ENCODE measurements around the gene DYNLT3.

Gene DYNLT3

DNA sequence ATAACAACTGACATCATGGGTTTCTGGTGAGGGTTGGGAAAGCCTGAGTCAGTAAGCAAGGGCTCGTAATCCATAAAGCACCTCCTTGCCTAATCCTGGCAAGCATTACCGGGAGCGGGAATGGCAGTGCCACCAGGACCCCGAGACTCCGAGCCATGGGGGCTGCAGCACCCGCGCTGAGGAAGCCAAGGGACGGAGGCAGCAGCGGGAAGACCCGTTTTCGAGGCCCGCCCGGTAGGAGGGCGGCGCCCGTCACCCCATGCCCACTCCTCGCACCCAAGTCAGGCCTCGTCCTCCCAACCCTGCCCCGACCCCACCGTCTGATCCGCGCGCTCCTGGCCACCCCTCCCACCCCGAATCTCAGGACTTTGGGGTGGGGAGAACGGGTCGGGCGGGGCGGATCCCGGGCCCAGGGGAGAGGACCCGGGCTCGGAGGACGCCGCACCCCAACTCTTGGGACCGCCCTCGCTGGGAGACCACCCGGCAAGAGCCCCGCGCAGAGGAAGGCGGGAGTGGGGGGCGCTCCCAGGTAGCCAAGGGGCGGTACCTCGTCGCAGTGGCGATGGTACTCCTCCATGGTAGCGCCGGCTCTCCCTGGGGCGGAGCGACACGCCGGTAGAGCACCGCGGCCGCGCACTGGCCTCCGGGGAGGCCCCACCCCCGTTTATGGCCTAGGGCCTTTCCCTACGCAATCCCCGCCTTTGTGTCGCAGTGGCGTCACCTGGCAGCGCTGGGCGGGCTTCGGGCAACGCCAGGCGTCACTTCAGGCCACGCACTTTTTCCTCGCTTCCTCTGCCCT is at the start of gene DYNLT3:
Gene DYNLT3 (minus strand): TSS at position 638 of the 799 bp plus-strand sequence. CDS start 61 bp downstream, at position 577.
- DNase-seq, result peak; percentile 70

GRCh38 chrX:37896511-37896890 is 49.1 kb upstream of the DYNLT3 start:
- no peak for DNase-seq

DNA sequence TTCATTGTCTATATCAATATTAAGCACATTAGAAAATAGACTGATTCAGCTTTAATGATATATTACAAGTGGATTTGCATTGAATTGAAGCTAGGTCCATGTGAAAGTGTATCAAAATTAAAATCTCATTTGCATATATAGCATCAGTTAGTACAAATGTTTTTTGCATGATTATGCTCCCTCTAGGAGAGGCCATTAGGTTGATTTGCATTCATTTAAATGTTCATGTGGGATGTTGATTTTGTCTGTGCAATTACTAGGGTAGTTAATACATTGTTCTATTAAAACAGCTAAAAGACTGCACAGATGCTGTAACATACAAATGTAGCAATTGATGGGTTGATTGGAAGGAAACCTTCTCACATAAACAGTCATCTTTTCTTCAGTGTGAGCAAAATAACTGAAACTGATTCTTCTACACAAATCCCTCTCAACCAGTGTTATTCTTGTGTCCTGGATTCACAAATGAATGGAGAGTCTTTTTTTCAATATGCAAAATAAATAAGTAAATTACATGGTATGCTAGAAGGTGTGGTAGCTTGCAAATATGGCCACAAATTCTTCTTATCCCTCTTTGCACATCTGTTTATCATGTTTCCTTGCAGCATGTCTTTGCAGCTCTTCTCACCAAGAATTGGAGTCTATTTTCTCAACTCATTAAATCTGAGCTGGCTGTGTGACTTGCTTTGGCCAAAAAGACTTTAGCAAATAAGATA is 48.6 kb upstream of the DYNLT3 start:
- DNase-seq, result no peak

DNA sequence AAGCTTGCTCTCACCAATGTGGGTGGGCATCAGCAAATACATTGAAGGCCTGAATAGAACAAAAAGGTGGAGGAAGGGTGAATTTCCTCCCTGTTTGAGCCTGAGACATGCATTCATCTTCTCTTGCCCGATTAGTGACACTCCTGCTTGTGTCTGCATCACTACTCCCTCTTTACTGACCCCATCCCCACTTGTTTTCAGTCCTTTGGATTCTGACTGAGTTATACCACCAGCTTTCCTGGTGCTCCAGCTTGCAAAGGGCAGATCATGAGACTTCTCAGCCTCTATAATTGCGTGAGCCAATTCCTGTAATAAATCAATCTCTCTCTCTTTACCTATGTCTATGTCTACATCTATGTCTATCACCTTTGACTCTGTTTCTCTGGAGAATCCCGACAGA is 47.4 kb upstream of the DYNLT3 start:
- DNase-seq, result no peak

DNA sequence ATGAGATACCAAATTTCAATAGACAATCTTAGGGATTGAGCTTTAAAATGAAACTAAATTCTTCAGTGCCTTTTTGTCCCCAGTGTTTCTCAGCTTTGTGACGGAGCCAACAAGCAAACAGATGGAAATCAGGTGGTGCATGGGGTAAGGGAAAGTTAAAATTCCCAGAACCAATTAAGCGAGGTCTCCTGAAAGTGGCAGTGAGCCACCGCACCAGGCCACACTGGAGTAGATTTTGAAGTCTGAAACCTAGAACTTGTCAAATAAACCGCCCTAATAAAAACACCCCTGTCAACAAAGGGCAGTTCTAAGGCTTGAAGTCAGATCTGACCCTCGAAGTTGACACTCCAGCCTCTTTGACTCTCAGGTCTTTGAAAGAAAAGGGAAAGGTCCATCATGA is 40.6 kb upstream of the DYNLT3 start:
- DNase-seq, result no peak

GRCh38 chrX:37887347-37887746 is 40.0 kb upstream of the DYNLT3 start:
- no peak for DNase-seq

- DNase-seq, result no peak
These were observed 35.8 kb upstream of the DYNLT3 start for GRCh38 chrX:37883196-37883595.

GRCh38 chrX:37879692-37880091 is 32.3 kb upstream of the DYNLT3 start:
- no peak for DNase-seq

DNA sequence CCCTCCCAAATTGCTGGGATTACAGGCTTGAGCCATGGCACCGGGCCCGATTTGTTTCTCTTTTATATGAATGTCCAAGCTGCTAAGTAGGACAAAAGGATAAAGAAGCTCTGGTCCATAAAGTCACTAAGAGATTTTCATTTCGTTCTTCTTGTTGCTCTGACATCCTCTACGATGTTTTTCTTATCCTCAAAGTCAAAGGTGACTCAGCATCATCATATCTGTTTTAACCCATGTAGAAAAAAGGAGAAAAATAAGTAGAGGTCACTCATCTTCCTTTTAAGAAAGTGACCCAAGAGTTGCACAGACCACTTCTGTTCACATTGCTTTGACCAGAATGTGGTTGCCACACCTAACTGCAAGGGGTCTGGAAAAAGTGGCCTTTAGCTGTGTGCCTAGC is 29.3 kb upstream of the DYNLT3 start:
- no peak for DNase-seq

GRCh38 chrX:37875675-37876074 is 28.3 kb upstream of the DYNLT3 start:
- DNase-seq, result peak; percentile 3

DNA sequence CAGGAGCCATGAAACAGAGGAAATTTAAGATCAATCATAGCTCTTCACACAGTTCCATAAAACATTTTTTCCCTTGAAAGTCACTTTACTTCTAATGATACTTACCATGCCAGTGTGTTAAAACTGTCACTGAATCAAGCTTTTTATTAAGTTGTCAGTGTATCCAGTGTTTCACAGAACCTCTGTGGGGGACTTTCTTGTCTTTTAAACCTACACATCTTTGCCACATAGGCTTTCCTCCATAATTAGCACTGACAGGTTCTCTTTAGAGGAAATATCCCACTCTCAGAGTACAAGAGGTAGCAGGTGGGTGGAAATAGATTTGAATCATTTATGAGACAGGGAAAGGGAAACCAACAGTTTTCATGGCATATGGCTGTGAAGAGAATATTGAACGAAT is 25.8 kb upstream of the DYNLT3 start:
- no peak for DNase-seq

GRCh38 chrX:37872303-37872655 is 24.9 kb upstream of the DYNLT3 start:
- no peak for DNase-seq

DNA sequence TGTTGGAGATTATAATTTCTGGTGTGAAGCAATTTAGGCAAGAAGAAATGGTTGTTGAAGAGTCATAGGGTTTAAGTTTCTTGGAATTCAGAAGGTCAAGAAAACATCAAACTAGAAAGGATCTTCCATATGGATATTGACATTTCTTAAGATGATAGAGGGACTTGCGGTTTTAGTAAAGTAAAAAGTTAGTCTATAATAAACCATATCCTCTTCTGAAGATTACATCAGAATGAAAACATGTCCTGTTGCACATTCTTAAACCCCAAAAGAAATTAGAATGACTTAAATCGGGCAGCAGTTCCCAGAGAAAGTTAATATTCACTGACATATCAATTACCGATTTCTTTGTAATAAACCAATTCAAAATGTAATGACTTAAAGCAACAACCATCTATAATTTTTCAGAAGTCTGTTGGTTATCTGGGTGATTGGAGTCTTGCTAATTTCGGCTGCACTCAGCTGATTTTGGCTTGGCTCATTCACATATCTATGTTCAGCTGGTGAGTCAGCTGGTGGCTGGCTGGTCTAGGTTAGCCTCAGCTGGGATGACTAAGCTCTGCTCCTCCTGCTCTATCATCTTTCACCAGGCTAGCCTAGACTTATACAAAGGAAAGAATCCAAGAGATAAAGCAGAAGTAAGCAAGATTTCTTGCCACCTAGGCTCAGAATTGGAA is 24.4 kb upstream of the DYNLT3 start:
- peak; percentile 84 for DNase-seq

- DNase-seq, result no peak
These were observed 20.3 kb upstream of the DYNLT3 start for GRCh38 chrX:37867536-37868153.

DNA sequence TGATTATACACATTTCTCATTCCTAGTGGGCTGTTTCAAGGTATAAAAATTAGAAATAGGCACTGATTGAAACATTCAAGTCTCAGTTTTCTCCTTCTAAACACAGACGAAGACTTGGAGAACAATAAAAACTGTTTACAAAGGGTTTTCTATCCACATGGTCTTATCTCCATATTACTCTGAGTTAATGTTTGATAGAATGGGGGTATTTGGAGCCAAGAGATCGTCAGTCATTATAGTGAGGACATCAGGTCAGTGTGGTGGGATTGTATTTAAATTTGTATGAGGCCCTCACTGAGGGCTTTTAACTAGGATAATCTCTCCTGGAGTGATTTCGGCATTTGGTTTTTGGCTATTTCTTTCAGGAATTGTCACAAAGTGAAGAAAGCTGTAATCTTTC is 16.4 kb upstream of the DYNLT3 start:
- no peak for DNase-seq

DNA sequence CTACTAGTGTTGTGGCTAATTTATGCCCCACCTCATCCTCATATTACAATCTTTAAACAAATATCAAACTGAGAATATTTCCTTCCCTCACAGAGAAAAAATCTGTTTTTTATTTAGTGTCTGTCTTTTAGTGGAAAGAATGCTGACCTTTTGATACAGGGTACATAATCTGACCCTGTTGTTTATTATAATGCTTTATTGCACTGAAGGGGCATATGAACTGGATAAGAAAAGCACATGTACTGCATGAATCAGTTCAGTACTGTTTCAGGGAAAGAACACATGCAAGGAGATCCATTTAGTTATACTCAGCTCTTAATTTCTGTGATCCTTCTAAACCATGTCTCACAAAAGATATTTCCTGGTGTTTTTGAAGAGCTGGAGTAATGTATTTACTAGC is 15.5 kb upstream of the DYNLT3 start:
- no peak for DNase-seq

GRCh38 chrX:37860721-37861120 is 13.3 kb upstream of the DYNLT3 start:
- DNase-seq, result peak; percentile 7

- DNase-seq, result no peak
These were observed 7.4 kb upstream of the DYNLT3 start for GRCh38 chrX:37854748-37855147.

- DNase-seq, result no peak
These were observed 6.8 kb upstream of the DYNLT3 start for GRCh38 chrX:37854148-37854547.

DNA sequence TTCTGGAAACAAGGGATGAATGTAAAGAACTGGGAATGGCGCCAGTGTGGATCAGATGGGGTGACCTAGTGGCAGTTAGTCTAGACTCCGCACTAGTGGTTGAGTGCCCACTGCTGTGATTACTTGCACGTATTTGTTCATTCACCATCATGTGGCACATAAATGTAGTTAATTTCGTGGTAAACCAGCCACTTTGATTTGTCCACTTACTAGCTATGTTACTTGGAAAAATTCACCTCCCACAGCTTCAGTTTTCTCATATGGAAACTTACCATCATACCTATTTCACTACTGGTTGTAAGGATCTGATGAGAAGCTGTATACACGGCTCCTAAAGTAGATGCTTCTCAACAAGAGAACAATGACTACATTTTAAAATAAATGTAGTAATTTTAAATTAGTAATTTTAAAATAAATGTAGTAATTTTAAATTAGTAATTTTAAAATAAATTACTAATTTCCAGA is 394 bp upstream of the DYNLT3 start:
- no peak for DNase-seq

GRCh38 chrX:37846558-37846933 is 825 bp downstream of the DYNLT3 start:
- no peak for DNase-seq

GRCh38 chrX:37846141-37846540 is 1.2 kb downstream of the DYNLT3 start:
- no peak for DNase-seq

GRCh38 chrX:37844622-37845021 is 2.7 kb downstream of the DYNLT3 start:
- no peak for DNase-seq

GRCh38 chrX:37840931-37841330 is 6.4 kb downstream of the DYNLT3 start:
- no peak for DNase-seq
